Gastrocnemius medialis (tissue), 4 donors: ENCODE measurements around the gene PTPRN2. TPM values are rescaled to one million over a fixed set of nuclear protein-coding genes. Genes with fewer than 3 reads are reported as not detected.

ENCODE experiments used
- ATAC-seq, 2 donors: fragments of 150-250 bp; one replicate each; pipeline ENCODE4 v1.9.1; 2016
- DNase-seq, 2 donors: peaks; one replicate each; pipeline ENCODE4 v3.0.0-alpha.2; 2019
- H3K27ac ChIP-seq, 4 donors: fragments of 200-600 bp; sonication (generic); 1 replicate in 1 of 4; 2 replicates in 3 of 4; pipeline ENCODE4 v1.5.1; 2016 to 2018; ENCODE audit warnings: mild to moderate bottlenecking in 2 of 4, moderate library complexity in 1 of 4
- H3K27me3 ChIP-seq, 3 donors: fragments of 200-600 bp; sonication (generic) in 2 of 3; 1 replicate in 1 of 3; 2 replicates in 2 of 3; pipeline versions ENCODE4 v1.5.1 to v1.6.0; 2016 to 2019; ENCODE audit warnings: mild to moderate bottlenecking in 1 of 3, moderate library complexity in 1 of 3
- H3K36me3 ChIP-seq, 2 donors: fragments of 200-600 bp; sonication (generic) in 1 of 2; one replicate each; pipeline ENCODE4 v1.5.1; 2017 to 2018
- H3K4me1 ChIP-seq, 2 donors: fragments of 200-600 bp; sonication (generic) in 1 of 2; one replicate each; pipeline ENCODE4 v1.5.1; 2016 to 2017; ENCODE audit warnings: mild to moderate bottlenecking in 2 of 2
- H3K4me3 ChIP-seq, 4 donors: fragments of 200-600 bp; sonication (generic) in 3 of 4; 1 replicate in 1 of 4; 2 replicates in 3 of 4; pipeline ENCODE4 v1.5.1; 2016 to 2019; ENCODE audit warnings: mild to moderate bottlenecking in 2 of 4
- H3K9me3 ChIP-seq, 3 donors: fragments of 200-600 bp; sonication (generic) in 2 of 3; 1 replicate in 1 of 3; 2 replicates in 2 of 3; pipeline ENCODE4 v1.5.1; 2016 to 2019
- CTCF ChIP-seq, 5 experiments: fragments of 450-650 bp in 3 of 5; fragments of 200-600 bp in 2 of 5; sonication (generic) in 2 of 5; IDR thresholded peaks in 4 of 5; conservative IDR thresholded peaks in 1 of 5; 1 replicate in 4 of 5; 2 replicates in 1 of 5; pipeline ENCODE4 v1.5.1; 2016 to 2019; ENCODE audit warnings: antibody characterized with exemption in 5 of 5, mild to moderate bottlenecking in 3 of 5, moderate library complexity in 3 of 5
- POLR2A ChIP-seq, 2 donors: fragments of 450-650 bp; IDR thresholded peaks; one replicate each; pipeline ENCODE4 v1.6.1; 2017; ENCODE audit warnings: antibody characterized with exemption in 2 of 2, mild to moderate bottlenecking in 2 of 2, moderate library complexity in 2 of 2
- in situ Hi-C, 4 donors: fragments of 200-750 bp; cut with MboI; loops; one replicate each; pipeline versions ENCODE4 v1.15.0 to v1.8.0; 2017; ENCODE audit warnings: low sequenced_read_pairs in 4 of 4
- intact Hi-C: fragments of 100-400 bp; cut with DNase I; formaldehyde crosslinking; loops from one replicate; pipeline ENCODE4 v1.15.1; 2023; ENCODE audit warnings: low total_unique reads
- total RNA-seq, 4 donors: library from RNA; depleted of rRNA; stranded (reverse); fragments of >200 nt; gene quantifications; one replicate each; pipeline versions ENCODE4 v1.1.0 to v1.2.3, GENCODE V29; 2016

Gene PTPRN2
- total RNA-seq, 4 donors from 2014 or later: 0.66 to 0.85 (median 0.81) TPM

- in situ Hi-C loops (no loop called here), intact Hi-C loops (no loop called here)
- peaks cover 0 to 16% (median 0%) of the 10 kb centered on the region in 3 donors for H3K27me3 ChIP-seq
- ATAC-seq: no peak
- H3K4me1 ChIP-seq: no peaks in the 10 kb centered on the region
- no peaks in the 10 kb centered on the region for H3K9me3 ChIP-seq
- H3K4me3 ChIP-seq: no peak overlapping the region
- H3K27ac ChIP-seq: no peak overlapping the region
- no peak for DNase-seq
- H3K36me3 ChIP-seq: no peaks in the 10 kb centered on the region
- TF ChIP-seq POLR2A (IDR thresholded peaks at IDR 0.05) (no peak), CTCF (IDR thresholded peaks at IDR 0.05 in 4 of 5, conservative IDR thresholded peaks at IDR 0.05 in 1 of 5) (no peak)
These were observed 1069.7 kb downstream of the PTPRN2 start for GRCh38 chr7:157517782-157518513.

- Histone ChIP-seq H3K9me3 (no peaks in the 10 kb centered on the region), H3K27ac (no peak overlapping the region), H3K4me3 (no peak overlapping the region), H3K27me3 (peaks cover 0 to 16% (median 0%) of the 10 kb centered on the region in 3 donors), H3K4me1 (no peaks in the 10 kb centered on the region), H3K36me3 (no peaks in the 10 kb centered on the region)
- no peak for TF ChIP-seq CTCF (IDR thresholded peaks at IDR 0.05 in 4 of 5, conservative IDR thresholded peaks at IDR 0.05 in 1 of 5)
- ATAC-seq (no peak), DNase-seq (no peak)
- intact Hi-C loops: no loop called here
- in situ Hi-C loops: no loop called here
These were observed 1070.5 kb downstream of the PTPRN2 start for GRCh38 chr7:157516911-157517781.

- in situ Hi-C loops: no loop called here
- peaks cover 0 to 16% (median 0%) of the 10 kb centered on the region in 3 donors for H3K27me3 ChIP-seq
- H3K27ac ChIP-seq: no peak overlapping the region
- H3K4me1 ChIP-seq: no peaks in the 10 kb centered on the region
- ATAC-seq (no peak), DNase-seq (no peak)
- TF ChIP-seq POLR2A (IDR thresholded peaks at IDR 0.05) (no peak), CTCF (IDR thresholded peaks at IDR 0.05 in 4 of 5, conservative IDR thresholded peaks at IDR 0.05 in 1 of 5) (no peak)
- intact Hi-C loops: no loop called here
- H3K36me3 ChIP-seq: no peaks in the 10 kb centered on the region
- no peak overlapping the region for H3K4me3 ChIP-seq
- no peaks in the 10 kb centered on the region for H3K9me3 ChIP-seq
These were observed 1071.3 kb downstream of the PTPRN2 start for GRCh38 chr7:157516311-157516710.

- H3K27ac ChIP-seq: no peak overlapping the region
- TF ChIP-seq CTCF (IDR thresholded peaks at IDR 0.05 in 4 of 5, conservative IDR thresholded peaks at IDR 0.05 in 1 of 5) (no peak), POLR2A (IDR thresholded peaks at IDR 0.05) (no peak)
- no peak for ATAC-seq
- H3K36me3 ChIP-seq: no peaks in the 10 kb centered on the region
- DNase-seq: no peak
- no peaks in the 10 kb centered on the region for H3K9me3 ChIP-seq
- intact Hi-C loops: no loop called here
- no peak overlapping the region for H3K4me3 ChIP-seq
- H3K4me1 ChIP-seq: no peaks in the 10 kb centered on the region
- in situ Hi-C loops: no loop called here
- H3K27me3 ChIP-seq: peaks cover 0 to 16% (median 0%) of the 10 kb centered on the region in 3 donors
These were observed 1072.1 kb downstream of the PTPRN2 start for GRCh38 chr7:157515342-157516041.
